HK-2 (cell line): ENCODE measurements around the gene STAB2.

Experiments
- DNase-seq: peaks from one replicate; pipeline ENCODE4 v3.0.0-alpha.2; 2018; ENCODE audit not compliant: unreplicated experiment

Gene STAB2

GRCh38 chr12:103688376-103689063 is 101.4 kb downstream of the STAB2 start:
- no peak for DNase-seq

- no peak for DNase-seq
Observed at GRCh38 chr12:103690426-103690825, 103.4 kb downstream of the STAB2 start.

- no peak for DNase-seq
Observed at GRCh38 chr12:103691063-103691462, 104.0 kb downstream of the STAB2 start.

GRCh38 chr12:103696101-103696500 is 109.0 kb downstream of the STAB2 start:
- DNase-seq: no peak

- DNase-seq: no peak
Observed at GRCh38 chr12:103697971-103698751, 111.1 kb downstream of the STAB2 start.

GRCh38 chr12:103698752-103699560 is 111.9 kb downstream of the STAB2 start:
- DNase-seq: no peak

- DNase-seq: no peak
Observed at GRCh38 chr12:103705098-103705497, 118.0 kb downstream of the STAB2 start.

- no peak for DNase-seq
Observed at GRCh38 chr12:103705927-103706326, 118.9 kb downstream of the STAB2 start.

GRCh38 chr12:103707446-103707845 is 120.4 kb downstream of the STAB2 start:
- no peak for DNase-seq

- DNase-seq: no peak
Observed at GRCh38 chr12:103710544-103710943, 123.5 kb downstream of the STAB2 start.

GRCh38 chr12:103712216-103712615 is 125.1 kb downstream of the STAB2 start:
- DNase-seq: no peak

- DNase-seq: no peak
Observed at GRCh38 chr12:103715494-103715893, 128.4 kb downstream of the STAB2 start.

GRCh38 chr12:103716517-103717196 is 129.6 kb downstream of the STAB2 start:
- no peak for DNase-seq

GRCh38 chr12:103725398-103725797 is 138.3 kb downstream of the STAB2 start:
- DNase-seq: no peak

- no peak for DNase-seq
Observed at GRCh38 chr12:103727638-103728037, 140.6 kb downstream of the STAB2 start.

- DNase-seq: no peak
Observed at GRCh38 chr12:103728323-103728722, 141.2 kb downstream of the STAB2 start.

- DNase-seq: no peak
Observed at GRCh38 chr12:103729499-103729898, 142.4 kb downstream of the STAB2 start.

GRCh38 chr12:103731539-103731938 is 144.5 kb downstream of the STAB2 start:
- DNase-seq: no peak

GRCh38 chr12:103734863-103735262 is 147.8 kb downstream of the STAB2 start:
- no peak for DNase-seq

- DNase-seq: no peak
Observed at GRCh38 chr12:103735291-103735690, 148.2 kb downstream of the STAB2 start.

GRCh38 chr12:103736572-103736971 is 149.5 kb downstream of the STAB2 start:
- no peak for DNase-seq

GRCh38 chr12:103737881-103738280 is 150.8 kb downstream of the STAB2 start:
- DNase-seq: no peak
